Measurements from ENCODE around the gene IL17B.

Gene IL17B

GRCh38 chr5:149410721-149411432, 31.8 kb upstream of the IL17B start:
- Histone ChIP-seq H4K91ac (ENCODE audit: low read depth, low read length, poor library complexity) (no peak overlapping the region), H3K79me1 (ENCODE audit: low read depth, low read length) (no peaks in the 10 kb centered on the region), H2BK120ac (ENCODE audit: low read depth, low read length) (no peak overlapping the region), H3K9me3 (replicated peaks in 1 of 2; ENCODE audit: control insufficient read depth in 2 of 2, insufficient read depth in 1 of 2, low read depth in 1 of 2, low read length in 2 of 2) (no peaks in the 10 kb centered on the region), H3K4ac (ENCODE audit: low read length) (no peak overlapping the region), H3K23ac (ENCODE audit: low read depth, low read length, poor library complexity) (peak overlapping the region; percentile 16), H3K4me2 (ENCODE audit: insufficient read depth, low read length, poor library complexity, severe bottlenecking) (no peak overlapping the region), H3K4me3 (ENCODE audit: low read length in 2 of 2) (no peak overlapping the region), H3K36me3 (replicated peaks in 1 of 2; ENCODE audit: control insufficient read depth in 2 of 2, insufficient read depth in 2 of 2, low read length in 2 of 2) (no peaks in the 10 kb centered on the region), H3K4me1 (ENCODE audit: control insufficient read depth in 2 of 2, insufficient read depth in 1 of 2, low read depth in 1 of 2, low read length in 2 of 2) (peaks cover 13 to 14% of the 10 kb centered on the region in 2 donors), H3K14ac (ENCODE audit: low read length) (no peak overlapping the region), H2AK5ac (ENCODE audit: low read depth, low read length) (no peak overlapping the region), H3K27ac (replicated peaks; ENCODE audit: low read length) (no peak overlapping the region), H2BK12ac (ENCODE audit: low read length) (no peak overlapping the region), H3K9ac (ENCODE audit: low read depth, low read length, poor library complexity) (no peak overlapping the region), H2BK5ac (ENCODE audit: low read length) (no peak overlapping the region), H3K27me3 (ENCODE audit: control insufficient read depth in 3 of 3, insufficient read depth in 3 of 3, low read depth in 1 of 3, low read length in 3 of 3) (peaks cover 0 to 7% (median 0%) of the 10 kb centered on the region in 3 experiments), H4K8ac (ENCODE audit: low read depth, low read length) (no peak overlapping the region), H3K18ac (ENCODE audit: low read length) (no peak overlapping the region), H2AFZ (ENCODE audit: low read length) (no peak overlapping the region), H2BK15ac (ENCODE audit: low read length) (no peak overlapping the region)
- DNase-seq (ENCODE audit: low spot score): no peak
- WGBS, 2 donors (ENCODE audit: extremely low coverage in 2 of 2, insufficient read length in 2 of 2, insufficient replicate concordance in 1 of 2): no CpG with 5 or more reads among the region's 15 CpGs

- Histone ChIP-seq H3K27ac (replicated peaks; ENCODE audit: low read length) (no peak overlapping the region), H3K4me3 (ENCODE audit: low read length in 2 of 2) (no peak overlapping the region), H2BK5ac (ENCODE audit: low read length) (no peak overlapping the region), H2AK5ac (ENCODE audit: low read depth, low read length) (peak overlapping the region; percentile 71), H3K27me3 (ENCODE audit: control insufficient read depth in 3 of 3, insufficient read depth in 3 of 3, low read depth in 1 of 3, low read length in 3 of 3) (peaks cover 0 to 7% (median 0%) of the 10 kb centered on the region in 3 experiments), H3K23ac (ENCODE audit: low read depth, low read length, poor library complexity) (no peak overlapping the region), H4K91ac (ENCODE audit: low read depth, low read length, poor library complexity) (no peak overlapping the region), H3K14ac (ENCODE audit: low read length) (no peak overlapping the region), H3K18ac (ENCODE audit: low read length) (peak overlapping the region; percentile 42), H3K9me3 (replicated peaks in 1 of 2; ENCODE audit: control insufficient read depth in 2 of 2, insufficient read depth in 1 of 2, low read depth in 1 of 2, low read length in 2 of 2) (no peaks in the 10 kb centered on the region), H2BK120ac (ENCODE audit: low read depth, low read length) (no peak overlapping the region), H2BK12ac (ENCODE audit: low read length) (no peak overlapping the region), H2AFZ (ENCODE audit: low read length) (no peak overlapping the region), H3K4me2 (ENCODE audit: insufficient read depth, low read length, poor library complexity, severe bottlenecking) (no peak overlapping the region), H3K9ac (ENCODE audit: low read depth, low read length, poor library complexity) (no peak overlapping the region), H2BK15ac (ENCODE audit: low read length) (no peak overlapping the region), H3K36me3 (replicated peaks in 1 of 2; ENCODE audit: control insufficient read depth in 2 of 2, insufficient read depth in 2 of 2, low read length in 2 of 2) (no peaks in the 10 kb centered on the region), H3K79me1 (ENCODE audit: low read depth, low read length) (no peaks in the 10 kb centered on the region), H4K8ac (ENCODE audit: low read depth, low read length) (no peak overlapping the region), H3K4ac (ENCODE audit: low read length) (no peak overlapping the region), H3K4me1 (ENCODE audit: control insufficient read depth in 2 of 2, insufficient read depth in 1 of 2, low read depth in 1 of 2, low read length in 2 of 2) (peaks cover 18 to 20% of the 10 kb centered on the region in 2 donors)
- DNase-seq (ENCODE audit: low spot score): no peak
- no CpG with 5 or more reads among the region's 7 CpGs for WGBS, 2 donors (ENCODE audit: extremely low coverage in 2 of 2, insufficient read length in 2 of 2, insufficient replicate concordance in 1 of 2)
Measured at GRCh38 chr5:149410071-149410470, 31.0 kb upstream of the IL17B start.

- Histone ChIP-seq H4K91ac (ENCODE audit: low read depth, low read length, poor library complexity) (no peak overlapping the region), H3K23ac (ENCODE audit: low read depth, low read length, poor library complexity) (no peak overlapping the region), H3K9me3 (replicated peaks in 1 of 2; ENCODE audit: control insufficient read depth in 2 of 2, insufficient read depth in 1 of 2, low read depth in 1 of 2, low read length in 2 of 2) (no peaks in the 10 kb centered on the region), H3K4me3 (ENCODE audit: low read length in 2 of 2) (no peak overlapping the region), H2BK15ac (ENCODE audit: low read length) (peak overlapping the region; percentile 90), H3K27me3 (ENCODE audit: control insufficient read depth in 3 of 3, insufficient read depth in 3 of 3, low read depth in 1 of 3, low read length in 3 of 3) (peaks cover 0 to 7% (median 0%) of the 10 kb centered on the region in 3 experiments), H2AFZ (ENCODE audit: low read length) (no peak overlapping the region), H3K14ac (ENCODE audit: low read length) (no peak overlapping the region), H3K79me1 (ENCODE audit: low read depth, low read length) (no peaks in the 10 kb centered on the region), H3K9ac (ENCODE audit: low read depth, low read length, poor library complexity) (no peak overlapping the region), H3K36me3 (replicated peaks in 1 of 2; ENCODE audit: control insufficient read depth in 2 of 2, insufficient read depth in 2 of 2, low read length in 2 of 2) (no peaks in the 10 kb centered on the region), H4K8ac (ENCODE audit: low read depth, low read length) (no peak overlapping the region), H3K18ac (ENCODE audit: low read length) (peak overlapping the region; percentile 59), H2BK120ac (ENCODE audit: low read depth, low read length) (no peak overlapping the region), H2BK12ac (ENCODE audit: low read length) (no peak overlapping the region), H3K4me2 (ENCODE audit: insufficient read depth, low read length, poor library complexity, severe bottlenecking) (no peak overlapping the region), H3K4me1 (ENCODE audit: control insufficient read depth in 2 of 2, insufficient read depth in 1 of 2, low read depth in 1 of 2, low read length in 2 of 2) (peaks cover 18 to 20% of the 10 kb centered on the region in 2 donors), H2BK5ac (ENCODE audit: low read length) (no peak overlapping the region), H2AK5ac (ENCODE audit: low read depth, low read length) (peak overlapping the region; percentile 49), H3K27ac (replicated peaks; ENCODE audit: low read length) (no peak overlapping the region), H3K4ac (ENCODE audit: low read length) (no peak overlapping the region)
- DNase-seq (ENCODE audit: low spot score): no peak
- no CpG with 5 or more reads among the region's 6 CpGs for WGBS, 2 donors (ENCODE audit: extremely low coverage in 2 of 2, insufficient read length in 2 of 2, insufficient replicate concordance in 1 of 2)
Measured at GRCh38 chr5:149409268-149409948, 30.3 kb upstream of the IL17B start.
